Astrocyte (in vitro differentiated cells and primary cell): ENCODE results near the gene PAPPA2.

ENCODE experiments used
- CTCF ChIP-seq: IDR thresholded peaks from 2 replicates; pipeline ENCODE4 v1.5.1; 2011; ENCODE audit warnings: low read depth, mild to moderate bottlenecking, inconsistent platforms, low read length, moderate library complexity; ENCODE audit not compliant: insufficient read depth
- EZH2 ChIP-seq: IDR thresholded peaks from 2 replicates; pipeline ENCODE4 v1.6.1; 2012; ENCODE audit warnings: mild to moderate bottlenecking, low read length, inconsistent platforms; ENCODE audit not compliant: insufficient read depth

GRCh38 chr1:176809292-176809691, 346.3 kb downstream of the PAPPA2 start:
- TF ChIP-seq CTCF = no peak
- no peak for TF ChIP-seq EZH2
